Suppressor macrophage treated with lipopolysaccharide for 4 hours (primary cell): ENCODE data around the gene AANAT.

ENCODE experiments used
- DNase-seq: peaks from one replicate; pipeline ENCODE4 v3.0.0-alpha.2; 2020

Gene AANAT

DNA sequence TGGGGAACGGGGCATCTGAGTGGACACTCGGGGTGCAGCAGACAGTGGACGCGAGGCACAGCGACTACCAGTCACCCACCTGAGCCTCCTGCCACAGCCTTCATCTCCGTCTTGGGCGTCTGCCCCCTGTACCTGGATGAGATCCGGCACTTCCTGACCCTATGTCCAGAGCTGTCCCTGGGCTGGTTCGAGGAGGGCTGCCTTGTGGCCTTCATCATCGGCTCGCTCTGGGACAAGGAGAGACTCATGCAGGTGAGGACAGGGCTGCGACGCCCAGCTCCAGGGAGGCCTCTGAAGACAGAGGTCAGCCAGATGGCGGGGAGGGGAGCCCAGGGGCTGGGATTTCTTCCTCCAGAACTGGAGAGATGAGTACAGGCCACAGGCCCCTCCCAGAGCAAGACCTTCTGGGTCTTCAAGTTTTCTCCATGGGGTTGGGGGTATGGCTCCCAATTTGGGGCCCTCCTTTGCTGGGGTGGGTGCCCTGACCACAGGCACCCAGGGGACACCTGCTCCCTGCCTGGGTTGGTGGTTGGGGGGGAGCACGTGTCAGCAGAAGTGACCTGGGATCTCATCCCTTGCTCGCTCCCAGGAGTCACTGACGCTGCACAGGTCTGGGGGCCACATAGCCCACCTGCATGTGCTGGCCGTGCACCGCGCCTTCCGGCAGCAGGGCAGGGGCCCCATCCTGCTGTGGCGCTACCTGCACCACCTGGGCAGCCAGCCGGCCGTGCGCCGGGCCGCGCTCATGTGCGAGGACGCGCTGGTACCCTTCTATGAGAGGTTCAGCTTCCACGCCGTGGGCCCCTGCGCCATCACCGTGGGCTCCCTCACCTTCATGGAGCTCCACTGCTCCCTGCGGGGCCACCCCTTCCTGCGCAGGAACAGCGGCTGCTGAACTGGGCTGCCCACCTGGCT is 1.9 kb downstream of the AANAT start:
- DNase-seq, result no peak

DNA sequence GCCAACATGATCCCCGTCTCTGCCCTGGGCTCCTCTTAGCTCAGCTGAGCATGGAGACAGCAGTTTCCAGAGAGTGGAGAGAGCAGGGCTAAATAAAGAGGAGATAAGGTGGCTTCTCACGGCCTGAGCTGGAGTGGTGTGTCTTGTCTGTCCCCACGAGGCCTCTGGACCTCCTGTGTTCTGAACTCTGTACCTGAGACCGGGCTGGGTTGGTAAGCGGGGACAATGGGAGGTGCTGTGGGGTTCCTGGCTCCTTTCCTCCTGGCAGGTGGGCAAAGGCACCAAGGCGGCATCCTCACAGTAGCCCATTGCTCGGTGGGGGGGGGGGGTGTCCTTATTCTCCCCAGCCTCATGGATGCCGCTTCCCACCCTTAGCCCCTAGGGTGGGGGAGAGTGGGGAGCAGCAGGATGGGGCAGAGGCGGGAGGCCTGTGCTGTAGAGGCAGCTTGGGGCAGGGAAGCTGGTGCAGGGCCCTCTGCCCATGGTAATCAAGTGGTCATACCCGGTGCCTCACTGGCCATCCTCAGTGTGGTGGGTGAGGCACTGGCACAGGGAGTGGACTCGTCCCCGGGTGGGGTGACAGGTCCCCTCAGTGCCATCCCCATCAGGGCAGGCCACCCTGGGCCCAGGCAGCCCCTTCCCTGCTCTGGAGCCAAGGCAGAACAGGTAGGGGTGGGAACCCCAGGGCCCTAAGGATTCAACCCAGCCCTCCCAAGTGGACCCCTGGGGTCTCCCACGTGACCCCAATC is 2.8 kb downstream of the AANAT start:
- DNase-seq, result no peak

DNA sequence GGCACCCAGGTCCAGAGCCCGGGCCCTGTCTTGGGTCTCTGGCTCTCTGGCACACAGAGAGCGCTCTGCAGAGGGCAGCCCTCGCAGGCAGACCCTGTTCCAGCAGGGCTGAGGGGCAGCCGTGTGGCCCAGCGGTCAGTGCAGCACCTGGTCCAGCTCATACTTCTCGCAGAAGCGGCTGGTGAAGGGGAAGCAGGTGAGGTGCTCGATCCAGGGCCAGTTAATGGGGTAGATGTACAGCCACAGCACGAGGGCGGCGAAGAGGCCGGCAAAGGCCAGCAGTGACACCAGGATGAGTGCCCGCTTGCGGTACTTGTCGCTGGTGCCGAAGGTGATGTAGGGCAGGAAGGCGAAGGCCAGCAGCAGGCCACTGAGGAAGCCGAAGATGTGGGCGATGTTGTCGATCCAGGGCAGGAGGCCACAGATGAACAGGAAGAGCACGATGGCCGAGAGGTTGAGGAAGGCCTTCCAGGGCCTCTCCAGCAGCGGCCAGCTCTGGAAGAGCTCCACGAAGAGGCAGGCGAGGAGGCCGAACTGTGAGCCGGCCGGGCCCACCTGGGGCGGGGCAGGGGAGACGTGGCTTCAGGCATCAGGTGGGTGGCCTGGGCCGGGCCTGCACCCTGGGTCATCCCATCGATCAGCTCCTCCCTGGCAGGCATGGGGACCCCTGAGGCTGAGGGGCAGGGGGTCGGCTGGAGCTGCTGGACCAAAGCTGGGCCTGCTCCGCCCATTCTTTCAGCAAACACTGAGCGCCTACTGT is 4.3 kb downstream of the AANAT start:
- no peak for DNase-seq

DNA sequence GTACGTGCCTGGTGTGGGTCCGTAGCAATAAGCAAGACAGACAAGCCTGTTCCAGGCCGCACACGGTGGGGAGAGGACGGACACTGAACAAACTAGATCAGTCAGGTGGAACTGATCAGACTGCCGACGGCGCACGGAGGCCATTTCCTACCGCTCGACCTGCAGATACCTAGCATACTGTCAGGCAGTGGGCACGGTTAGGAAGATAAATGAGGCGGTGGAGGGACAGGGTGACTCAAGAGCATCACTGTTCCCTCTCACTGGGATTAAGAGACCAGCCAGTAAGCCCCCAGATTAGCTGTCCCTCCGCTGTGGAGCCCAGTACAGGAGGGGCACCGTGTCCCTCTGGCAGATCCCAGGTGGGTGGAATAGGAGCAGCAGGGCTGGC is 4.8 kb downstream of the AANAT start:
- DNase-seq, result no peak

DNA sequence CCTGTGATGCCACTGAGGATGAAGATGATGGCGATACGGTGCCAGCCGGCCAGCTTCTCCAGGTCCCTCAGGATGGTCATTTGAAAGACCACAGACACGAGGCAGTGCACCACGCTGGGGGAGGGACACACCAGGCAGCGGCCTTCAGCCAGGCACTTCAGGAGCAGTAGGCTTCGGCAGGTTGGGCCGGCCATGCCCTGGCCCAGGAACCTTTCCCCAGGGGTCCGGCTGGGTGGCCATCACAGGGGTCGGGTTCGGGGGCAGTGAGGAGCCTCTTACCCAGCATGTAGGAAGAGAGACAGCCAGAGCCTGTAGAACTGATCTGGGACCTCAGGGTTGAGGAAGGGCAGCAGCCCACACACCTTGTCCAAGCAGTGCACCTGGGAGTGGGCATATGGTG is 5.3 kb downstream of the AANAT start:
- DNase-seq, result no peak

DNA sequence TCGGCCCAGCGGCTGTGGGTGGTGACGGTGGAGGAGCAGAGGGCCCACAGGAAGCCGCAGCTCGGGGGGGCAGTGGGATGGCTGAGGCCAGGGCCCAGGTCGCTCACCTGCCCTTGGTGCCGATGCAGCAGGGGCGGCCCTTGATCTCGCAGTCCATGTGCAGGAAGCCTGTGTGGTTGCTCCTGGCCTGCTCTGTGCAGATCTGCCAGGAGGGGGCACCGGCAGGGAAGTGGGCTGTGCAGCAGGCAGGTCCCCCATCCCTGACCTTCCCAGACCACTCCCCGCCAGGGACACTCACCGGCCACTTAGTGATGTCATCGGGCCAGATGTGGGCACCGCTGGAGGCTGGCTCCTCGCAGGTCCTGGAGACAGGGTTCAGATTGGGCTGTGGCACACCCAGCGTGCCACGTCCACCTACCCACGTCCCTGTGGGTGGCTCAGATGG is 6.2 kb downstream of the AANAT start:
- no peak for DNase-seq

DNA sequence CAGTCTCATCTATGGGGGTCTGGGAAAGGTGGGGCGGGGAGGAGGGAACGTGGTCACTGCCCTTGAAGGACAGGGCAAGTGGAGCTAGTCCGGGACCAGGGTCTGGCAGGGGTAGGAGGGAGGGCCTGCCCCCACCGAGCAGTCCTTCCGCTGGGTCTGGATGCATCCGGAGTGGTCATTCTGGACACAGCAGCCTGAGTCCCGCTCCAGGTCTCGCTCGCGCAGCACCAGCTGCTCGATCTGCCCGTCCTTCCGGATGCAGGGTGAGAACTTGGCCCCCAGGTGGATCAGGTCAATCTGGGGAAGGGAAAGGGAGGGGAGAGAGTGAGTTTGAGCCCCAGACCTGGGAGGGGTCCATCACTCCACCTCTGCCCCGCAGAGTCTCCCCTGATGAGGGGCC is 6.8 kb downstream of the AANAT start:
- DNase-seq, result no peak

DNA sequence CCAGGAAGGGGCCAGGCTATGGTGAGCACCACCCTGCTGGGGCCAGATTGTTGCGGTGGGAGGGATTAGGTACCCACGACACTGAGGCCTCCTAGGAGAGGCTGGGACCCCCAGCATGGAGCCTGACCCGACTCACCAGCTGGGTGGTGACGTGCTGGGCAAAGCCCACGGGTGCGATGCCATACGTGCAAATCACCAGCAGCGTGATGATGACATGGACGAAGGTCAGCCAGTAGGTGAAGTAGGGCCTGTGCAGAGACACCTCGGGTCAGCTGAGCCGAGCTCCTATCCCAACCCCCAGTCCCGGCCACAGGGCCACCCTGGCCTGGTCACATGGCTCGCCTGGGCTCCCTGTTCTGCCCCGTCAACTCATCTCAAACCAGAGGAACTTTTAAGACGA is 7.5 kb downstream of the AANAT start:
- DNase-seq, result no peak

DNA sequence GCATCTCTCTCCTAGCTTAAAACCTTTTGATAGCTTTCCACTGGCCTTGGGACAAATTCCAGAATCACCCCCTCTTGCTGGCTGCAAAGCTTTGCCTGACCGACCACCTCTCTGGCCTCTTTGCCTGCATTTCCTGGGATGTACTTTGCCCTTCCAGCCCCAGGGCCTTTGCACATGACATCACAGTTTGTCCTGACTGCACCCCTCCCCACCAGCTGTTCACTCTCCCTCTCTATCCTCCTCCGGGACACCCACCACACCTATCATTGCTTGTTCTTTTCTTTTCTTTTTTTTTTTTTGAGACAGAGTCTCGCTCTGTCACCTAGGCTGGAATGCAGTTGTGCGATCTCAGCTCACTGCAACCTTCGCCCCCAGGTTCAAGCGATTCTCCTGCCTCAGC is 7.9 kb downstream of the AANAT start:
- no peak for DNase-seq

DNA sequence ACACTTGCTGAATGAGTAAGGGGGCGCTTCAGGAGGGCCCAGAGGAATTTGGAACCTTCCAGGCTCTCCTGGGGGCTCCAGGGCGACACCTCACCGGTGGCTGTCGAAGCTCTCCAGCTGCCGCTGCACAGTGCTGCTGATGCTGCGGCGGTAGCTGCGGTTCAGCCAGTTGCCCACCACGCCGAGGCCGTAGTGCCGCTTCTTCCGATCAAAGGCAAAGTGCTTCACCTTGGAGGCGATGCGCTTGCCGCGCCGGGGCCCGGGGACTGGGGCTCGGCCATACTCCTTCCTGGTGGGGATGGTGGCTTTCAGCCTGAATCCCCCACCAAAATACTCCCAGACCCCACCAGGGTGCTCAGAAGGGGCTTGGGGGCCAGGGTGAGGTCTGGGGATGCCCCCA is 9.3 kb downstream of the AANAT start:
- DNase-seq, result no peak

DNA sequence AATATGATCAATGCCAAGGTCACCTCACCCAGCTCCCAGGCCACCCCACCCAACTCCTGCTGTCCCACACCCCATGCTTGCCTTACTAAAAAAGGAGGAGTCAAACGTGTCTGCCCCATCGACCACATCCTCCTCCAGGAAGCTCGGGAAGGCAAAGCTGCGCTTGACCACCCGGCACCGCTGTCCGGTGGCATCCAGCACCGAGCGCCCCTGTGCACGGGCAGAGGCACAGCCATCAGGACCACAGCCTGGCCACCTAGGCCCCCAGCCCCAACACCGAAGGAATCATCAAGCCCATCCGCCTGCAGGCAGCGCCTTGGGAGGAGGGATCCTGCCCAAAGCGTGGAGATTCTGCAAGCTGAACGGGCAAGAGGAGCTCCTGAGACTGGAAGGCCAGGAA is 10.2 kb downstream of the AANAT start:
- DNase-seq, result no peak

DNA sequence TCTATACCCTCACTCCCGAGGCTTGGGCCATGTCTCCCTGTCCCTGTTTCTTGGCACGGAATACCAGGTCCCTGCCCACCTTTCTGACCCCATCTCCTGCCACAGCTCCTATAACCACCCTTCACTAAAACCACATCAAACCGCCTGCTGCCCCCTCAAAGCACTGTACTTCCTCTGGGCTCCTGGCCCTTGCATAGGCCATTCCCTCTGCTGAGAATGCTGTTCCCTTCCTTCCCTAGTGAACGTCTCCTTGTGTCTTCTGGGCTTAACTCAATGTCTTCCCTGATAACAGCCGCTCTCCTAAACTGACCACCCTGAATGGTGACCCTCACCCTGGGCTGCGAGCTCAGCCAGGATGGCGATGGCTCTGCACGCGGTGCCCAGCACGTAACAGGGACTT is 10.7 kb downstream of the AANAT start:
- no peak for DNase-seq

DNA sequence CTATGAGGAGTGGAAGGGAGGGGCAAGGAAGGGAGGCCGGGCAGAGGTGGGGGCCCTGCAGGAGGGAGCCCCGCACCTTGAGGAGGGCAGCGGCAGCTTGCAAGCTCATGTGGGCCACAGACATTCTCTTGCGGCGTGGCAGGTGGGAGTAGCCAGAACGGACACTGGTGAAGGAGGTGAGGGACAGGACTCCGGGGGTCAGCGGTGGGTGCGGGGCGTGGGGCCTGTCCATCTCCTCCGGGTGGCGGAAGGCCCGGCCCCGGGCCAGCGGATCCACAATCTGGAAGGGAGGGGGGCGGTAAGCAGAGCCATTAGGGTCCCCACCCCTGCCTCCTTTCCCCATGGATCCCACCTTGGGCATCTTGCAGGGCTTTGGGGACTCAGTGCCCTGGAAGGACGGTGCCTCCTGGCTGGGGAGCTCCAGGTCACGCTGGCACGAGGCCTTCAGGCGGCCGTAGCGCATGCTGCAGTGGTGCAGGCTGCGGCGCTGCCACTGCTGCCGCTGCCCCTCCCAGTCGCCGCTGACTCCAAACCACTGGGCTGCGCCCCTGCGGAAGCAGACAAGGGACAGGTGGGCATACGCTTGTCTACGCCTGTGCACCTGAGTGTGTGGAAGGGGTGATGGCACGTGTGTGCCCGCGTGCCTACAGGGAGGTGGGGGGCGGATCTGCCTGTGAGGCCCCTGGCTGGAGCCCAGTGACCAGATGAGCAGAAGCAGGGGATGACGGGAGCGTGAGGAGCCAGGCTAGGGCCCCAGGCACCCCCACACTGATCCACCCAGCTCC is 11.5 kb downstream of the AANAT start:
- no peak for DNase-seq

DNA sequence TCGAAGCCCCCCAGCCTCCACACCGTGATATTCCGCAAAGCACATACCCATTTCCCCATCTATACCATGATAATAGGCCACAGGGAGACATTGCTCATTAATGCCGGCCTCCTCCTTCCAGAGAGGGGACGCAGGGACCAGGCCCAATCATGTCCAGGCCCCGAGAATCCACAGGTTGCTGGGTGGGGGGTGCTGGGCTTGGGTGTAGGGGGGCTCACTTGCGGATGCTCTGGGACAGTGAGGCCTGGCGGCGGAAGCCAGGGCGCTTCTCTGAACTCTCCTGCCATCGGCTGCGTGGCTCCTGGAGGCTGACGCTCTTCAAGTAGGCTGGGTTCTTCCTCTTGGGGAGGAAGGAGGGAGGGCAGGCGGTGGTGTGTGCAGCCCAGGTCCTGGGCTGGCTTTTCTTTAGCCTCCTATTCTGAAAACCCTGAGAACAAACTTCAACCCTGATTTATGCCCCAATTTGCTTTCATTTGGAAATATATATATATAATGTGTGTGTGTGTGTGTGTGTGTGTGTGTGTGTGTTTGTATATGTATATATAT is 12.2 kb downstream of the AANAT start:
- no peak for DNase-seq

DNA sequence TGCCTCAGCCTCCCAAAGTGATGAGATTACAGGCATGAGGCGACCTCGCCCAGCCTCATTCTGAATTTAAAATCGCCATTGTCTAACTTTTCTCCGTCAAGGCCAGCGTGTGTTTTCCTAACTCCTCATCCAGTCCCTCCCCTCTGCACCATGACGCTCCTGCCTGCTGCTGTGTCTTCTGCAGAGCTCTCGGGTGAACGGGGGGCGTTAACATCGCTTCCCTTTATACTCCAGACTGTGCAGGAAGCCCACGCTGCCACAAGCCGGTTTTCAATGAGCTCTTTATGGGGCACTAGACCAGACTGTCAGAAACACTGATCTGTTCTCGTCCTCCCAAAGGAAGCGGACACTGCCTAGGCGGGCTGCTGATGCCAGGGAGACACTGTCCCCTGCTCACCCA is 13.2 kb downstream of the AANAT start:
- no peak for DNase-seq

DNA sequence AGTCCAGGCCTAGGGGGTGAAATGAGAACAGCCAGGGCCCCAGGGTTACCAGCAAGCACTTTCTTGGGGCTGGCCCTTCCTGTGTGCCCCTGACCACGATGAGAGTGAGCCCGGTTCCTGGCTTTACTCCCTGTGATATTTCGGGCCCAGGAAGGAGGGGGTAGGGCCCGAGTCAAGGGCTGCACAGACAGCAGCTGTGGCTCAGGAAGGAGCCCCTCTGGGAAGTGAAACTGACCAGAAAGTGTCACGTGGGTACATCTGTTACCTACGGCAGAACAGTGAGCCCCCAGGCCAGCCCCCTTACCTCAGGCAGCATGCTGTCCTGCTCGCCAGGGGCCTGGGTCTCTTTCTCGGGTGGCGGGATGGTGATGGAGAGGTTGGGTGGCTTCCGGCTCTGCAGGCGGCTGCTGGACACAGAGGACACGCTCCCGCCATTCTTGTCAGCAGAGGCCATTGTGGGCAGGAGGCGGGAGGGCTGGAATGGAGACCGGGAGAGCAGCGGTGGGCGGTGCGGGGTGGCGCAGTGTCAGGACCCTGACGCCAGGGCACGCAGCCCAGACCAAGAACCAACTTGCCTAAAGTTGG is 13.8 kb downstream of the AANAT start:
- peak; percentile 59 for DNase-seq

DNA sequence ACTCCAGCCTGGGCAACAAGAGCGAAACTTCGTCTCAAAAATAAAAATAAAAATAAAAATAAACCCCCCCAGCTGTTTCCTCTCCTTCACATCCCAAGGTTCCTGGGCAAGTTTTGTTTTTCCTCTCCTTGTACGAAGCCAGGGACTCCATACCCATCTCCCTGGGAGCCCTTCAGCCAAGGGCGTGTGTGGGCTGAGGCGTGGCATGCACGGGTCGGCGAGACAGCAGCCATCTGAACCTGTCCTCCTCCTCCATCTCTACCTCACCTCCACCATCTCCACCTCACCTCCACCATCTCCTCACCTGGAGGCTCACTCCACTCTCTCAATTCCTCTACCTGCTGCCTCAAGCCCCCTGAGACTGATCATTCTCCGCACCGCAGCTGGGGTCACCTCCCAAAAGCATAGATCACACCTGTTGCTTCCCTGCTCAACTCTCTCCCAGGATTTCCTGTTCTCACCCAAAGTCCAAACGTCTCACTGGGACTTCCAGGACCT is 16.9 kb downstream of the AANAT start:
- DNase-seq, result no peak

DNA sequence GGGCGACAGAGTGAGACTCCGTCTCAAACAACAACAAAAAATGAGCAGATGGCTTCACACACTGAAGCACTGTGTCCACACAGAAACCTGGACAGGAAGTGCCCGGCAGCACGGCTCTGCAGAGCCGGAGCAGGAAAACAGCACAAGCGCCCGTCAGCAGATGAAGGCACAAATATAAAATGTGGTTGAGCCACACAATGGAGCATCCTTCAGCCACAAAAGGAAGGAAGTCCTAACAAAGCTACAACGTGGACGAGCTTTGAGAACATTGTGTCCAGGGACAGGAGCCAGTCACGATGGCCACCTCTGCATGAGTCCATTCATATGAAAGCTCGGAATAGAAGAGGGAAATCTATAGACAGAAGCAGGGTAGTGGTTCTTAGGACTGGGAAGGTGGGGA is 18.2 kb downstream of the AANAT start:
- DNase-seq, result peak; percentile 54

DNA sequence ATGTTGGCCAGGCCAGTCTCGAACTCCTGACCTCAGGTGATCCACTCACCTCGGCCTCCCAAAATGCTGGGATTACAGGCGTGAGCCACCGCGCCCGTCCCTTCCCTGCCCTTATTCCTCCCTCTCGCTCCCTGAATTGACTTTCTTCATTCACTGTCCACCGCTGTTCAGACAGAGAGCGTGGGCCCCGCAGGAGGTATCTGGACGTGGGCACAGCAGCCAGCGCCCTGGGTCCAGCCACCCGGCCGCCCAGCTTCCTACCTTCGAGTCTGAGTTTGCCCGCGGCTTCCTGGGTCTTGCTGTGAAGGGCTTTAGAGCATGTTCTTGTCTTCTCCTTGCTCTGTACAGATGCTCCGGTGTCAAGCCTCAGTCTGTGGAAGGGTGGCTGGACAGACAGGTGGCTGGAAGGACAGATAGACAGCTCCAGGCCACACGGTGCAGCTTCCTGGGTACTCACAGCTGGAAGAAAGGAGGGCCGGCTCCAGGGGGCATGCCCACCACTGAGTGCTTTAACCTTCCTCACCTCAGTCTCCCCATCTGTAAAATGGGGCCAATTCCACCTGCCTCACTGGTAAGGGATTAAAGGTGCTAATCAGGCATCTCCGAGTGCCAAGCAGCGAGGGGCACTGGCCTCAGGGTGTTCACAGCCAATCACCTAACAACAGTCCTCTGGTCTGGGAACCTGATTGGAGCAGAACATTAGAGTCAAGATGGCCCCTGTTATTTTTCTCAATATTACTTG is 20.2 kb downstream of the AANAT start:
- no peak for DNase-seq

DNA sequence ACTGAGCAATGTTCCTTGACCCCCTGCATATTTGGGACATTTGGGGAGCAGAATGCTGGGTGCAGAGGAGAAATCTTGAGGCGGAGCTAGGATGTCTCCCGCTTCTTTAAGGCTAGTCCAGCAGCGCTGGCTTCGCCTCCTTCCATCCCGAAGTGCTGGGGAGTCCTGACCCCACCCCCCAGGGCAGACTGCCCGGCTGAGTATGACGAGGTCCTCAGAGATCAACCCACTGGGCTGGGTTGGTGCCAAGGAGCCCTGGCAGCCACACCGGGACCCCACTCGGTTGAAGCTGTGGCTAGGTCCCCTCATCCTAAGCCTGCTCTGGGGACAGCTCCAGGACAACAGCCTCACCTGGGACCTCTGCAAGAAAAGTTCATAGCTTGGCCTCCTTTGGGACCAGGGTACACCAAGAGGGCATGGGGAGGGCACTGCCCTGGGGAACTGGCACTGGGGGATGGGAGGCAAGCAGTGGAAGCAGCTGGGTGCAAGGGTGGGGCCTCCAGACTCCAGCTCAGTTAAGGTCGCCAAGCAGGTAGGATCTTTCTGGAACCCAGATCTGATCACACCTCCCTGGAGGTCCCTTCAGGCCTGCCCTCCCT is 22.8 kb downstream of the AANAT start:
- no peak for DNase-seq
